C4-2B (cell line): ENCODE results near the gene ANO10.

Experiments
- CTCF ChIP-seq: fragments of 450-650 bp; conservative IDR thresholded peaks from 2 replicates; pipeline ENCODE4 v1.5.1; 2017; ENCODE audit warnings: mild to moderate bottlenecking
- ZFX ChIP-seq: fragments of 450-650 bp; IDR thresholded peaks from 2 replicates; pipeline ENCODE4 v1.6.1; 2017

- TF ChIP-seq CTCF (no peak), ZFX (no peak)
Measured at GRCh38 chr3:43363621-43364266, 258.1 kb downstream of the ANO10 start.
